Neural cell (in vitro differentiated cells): Measurements from ENCODE around the gene APOM. TPM values are rescaled to one million over a fixed set of nuclear protein-coding genes. Genes with fewer than 3 reads are reported as not detected.

ENCODE experiments used
- H2AFZ ChIP-seq: fragments of 200-600, 300-800 bp; sonication (generic), shearing (Covaris generic); 2 replicates; pipeline ENCODE4 v1.6.0; 2014; ENCODE audit warnings: low read depth, mild to moderate bottlenecking, antibody characterized with exemption, low read length, moderate library complexity
- H3F3A ChIP-seq: fragments of 200-600 bp; shearing (Covaris generic); 2 replicates; pipeline ENCODE4 v1.6.1; 2016; ENCODE audit warnings: mild to moderate bottlenecking, moderate library complexity, mixed read lengths, antibody characterized with exemption, low read length; ENCODE audit not compliant: insufficient read depth, poor library complexity, severe bottlenecking
- H3K27ac ChIP-seq: fragments of 200-600, 300-800 bp; sonication (generic), shearing (Covaris generic); 2 replicates; pipeline ENCODE4 v1.5.1; 2014; ENCODE audit warnings: mild to moderate bottlenecking, low read length, moderate library complexity
- H3K27me3 ChIP-seq: fragments of 300-800, 200-600 bp; sonication (generic), shearing (Covaris generic); 2 replicates; pipeline ENCODE4 v1.6.0; 2014; ENCODE audit warnings: mild to moderate bottlenecking, low read depth, low read length, moderate library complexity; ENCODE audit not compliant: insufficient read depth
- H3K36me3 ChIP-seq: fragments of 300-800, 200-600 bp; sonication (generic), shearing (Covaris generic); 2 replicates; pipeline ENCODE4 v1.5.1; 2014; ENCODE audit warnings: mild to moderate bottlenecking, antibody characterized with exemption, low read length, moderate library complexity; ENCODE audit not compliant: insufficient read depth
- H3K4me2 ChIP-seq: fragments of 300-800, 200-600 bp; sonication (generic), shearing (Covaris generic); 2 replicates; pipeline ENCODE4 v1.6.0; 2014; ENCODE audit warnings: mild to moderate bottlenecking, low read length
- H3K4me3 ChIP-seq: fragments of 300-800, 200-600 bp; sonication (generic), shearing (Covaris generic); 2 replicates; pipeline ENCODE4 v1.5.1; 2014; ENCODE audit warnings: mild to moderate bottlenecking, low read length, moderate library complexity
- H3K79me2 ChIP-seq: fragments of 200-600 bp; shearing (Covaris generic); replicated peaks from 2 replicates; pipeline ENCODE4 v1.6.0; 2014; ENCODE audit warnings: mild to moderate bottlenecking, low read length, moderate library complexity; ENCODE audit not compliant: insufficient read depth
- H3K9ac ChIP-seq: fragments of 300-800, 200-600 bp; sonication (generic), shearing (Covaris generic); 2 replicates; pipeline ENCODE4 v1.6.1; 2016; ENCODE audit warnings: mild to moderate bottlenecking, low read length, mixed read lengths
- H3K9me2 ChIP-seq: fragments of 200-600 bp; shearing (Covaris generic); 2 replicates; pipeline ENCODE4 v1.6.1; 2016; ENCODE audit warnings: mild to moderate bottlenecking, low read length, mixed read lengths; ENCODE audit not compliant: insufficient read depth
- H3K9me3 ChIP-seq: fragments of 200-600, 300-800 bp; sonication (generic), shearing (Covaris generic); 2 replicates; pipeline ENCODE4 v1.6.1; 2016; ENCODE audit warnings: mild to moderate bottlenecking, mixed run types, low read length, moderate library complexity, mixed read lengths
- H4K20me1 ChIP-seq: fragments of 200-600 bp; shearing (Covaris generic); 2 replicates; pipeline ENCODE4 v1.6.1; 2016; ENCODE audit warnings: mild to moderate bottlenecking, mixed run types; ENCODE audit not compliant: insufficient read depth
- EP300 ChIP-seq: fragments of 450-650 bp; conservative IDR thresholded peaks from 2 replicates; pipeline ENCODE4 v1.6.1; 2014; ENCODE audit warnings: antibody characterized with exemption, mild to moderate bottlenecking, moderate library complexity; ENCODE audit not compliant: poor library complexity, severe bottlenecking
- EZH2 ChIP-seq: fragments of 200-600, 300-800 bp; shearing (Covaris generic), sonication (generic); IDR thresholded peaks from 2 replicates; pipeline ENCODE4 v1.6.1; 2014; ENCODE audit warnings: antibody characterized with exemption, low read length, borderline replicate concordance, mild to moderate bottlenecking; ENCODE audit not compliant: insufficient read depth, poor library complexity, severe bottlenecking
- MXI1 ChIP-seq: fragments of 450-650 bp; conservative IDR thresholded peaks from 2 replicates; pipeline ENCODE4 v1.6.1; 2014; ENCODE audit warnings: antibody characterized with exemption, mild to moderate bottlenecking; ENCODE audit not compliant: poor library complexity, severe bottlenecking
- POLR2AphosphoS5 ChIP-seq: IDR thresholded peaks from 2 replicates; pipeline ENCODE4 v1.6.1; 2012
- RAD21 ChIP-seq: fragments of 450-650 bp; conservative IDR thresholded peaks from 2 replicates; pipeline ENCODE4 v1.6.1; 2014; ENCODE audit warnings: antibody characterized with exemption, mild to moderate bottlenecking, moderate library complexity
- SMC3 ChIP-seq: fragments of 450-650 bp; conservative IDR thresholded peaks from 2 replicates; pipeline ENCODE4 v1.6.1; 2014; ENCODE audit warnings: antibody characterized with exemption, mild to moderate bottlenecking, moderate library complexity; ENCODE audit not compliant: poor library complexity
- TAF1 ChIP-seq: IDR thresholded peaks from 2 replicates; pipeline ENCODE4 v1.6.1; 2012; ENCODE audit warnings: low read depth
- polyA plus RNA-seq: library from polyadenylated mRNA; depleted of rRNA; stranded (reverse); fragments of >200 nt; gene quantifications from 2 replicates; pipeline ENCODE4 v1.2.3, GENCODE V29; 2014
- TF ChIP-seq, protein P1 (sequence below): fragments of 450-650 bp; IDR thresholded peaks from 2 replicates; pipeline ENCODE4 v1.5.1; 2014; ENCODE audit warnings: antibody characterized with exemption, mild to moderate bottlenecking, moderate library complexity; ENCODE audit not compliant: poor library complexity, severe bottlenecking
- TF ChIP-seq, protein P2 (sequence below): IDR thresholded peaks from 2 replicates; pipeline ENCODE4 v1.6.1; 2012; ENCODE audit warnings: borderline replicate concordance

APOM gene
- polyA plus RNA-seq, 1 donor from 2014 or later, result 4.4 TPM

DNA sequence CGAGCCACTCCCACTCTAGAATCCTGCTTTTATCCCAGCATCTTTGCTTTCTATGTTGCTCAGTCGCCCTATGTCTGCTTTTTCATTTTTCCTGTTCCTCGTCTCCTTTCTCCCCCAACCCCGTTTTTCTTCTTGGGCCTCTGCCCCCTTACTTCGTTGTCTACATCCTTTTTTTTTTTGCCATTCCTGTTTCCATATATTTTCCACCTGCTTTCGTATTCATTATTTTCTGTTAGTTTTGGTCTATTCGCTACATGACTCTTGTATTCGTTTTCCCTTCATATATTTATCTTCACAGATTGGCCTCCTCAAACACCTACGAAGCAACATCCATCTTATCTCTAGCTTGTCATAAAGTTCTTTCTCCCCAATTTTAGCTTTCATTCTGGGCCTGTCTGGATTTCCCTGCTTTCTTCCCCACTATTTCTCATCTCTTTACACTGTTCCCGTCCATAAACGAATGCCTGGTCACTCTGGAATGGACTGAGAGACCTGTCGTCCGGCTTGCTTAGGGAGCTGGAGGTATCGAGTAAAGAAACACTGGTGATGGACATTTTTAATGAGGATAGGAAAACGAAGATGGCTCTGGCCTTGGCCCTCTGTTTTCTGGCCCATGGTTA is 34.3 kb upstream of the APOM start:
- peak overlapping the region; percentile 99 for H3K27ac ChIP-seq
- H3K79me2 ChIP-seq, result peaks cover 45% of the 10 kb centered on the region
- no peaks in the 10 kb centered on the region for H3K9me3 ChIP-seq
- no peaks in the 10 kb centered on the region for H3K9me2 ChIP-seq
- peak overlapping the region; percentile 100 for H3K9ac ChIP-seq
- H3K36me3 ChIP-seq, result peaks cover 5% of the 10 kb centered on the region
- H3K27me3 ChIP-seq, result no peaks in the 10 kb centered on the region
- H3K4me3 ChIP-seq, result peak overlapping the region; percentile 93
- H3K4me2 ChIP-seq, result peak overlapping the region; percentile 100
- no peaks in the 10 kb centered on the region for H4K20me1 ChIP-seq
- H2AFZ ChIP-seq, result peak overlapping the region; percentile 88
- no peaks in the 10 kb centered on the region for H3F3A ChIP-seq
- TF ChIP-seq, protein P1, sequence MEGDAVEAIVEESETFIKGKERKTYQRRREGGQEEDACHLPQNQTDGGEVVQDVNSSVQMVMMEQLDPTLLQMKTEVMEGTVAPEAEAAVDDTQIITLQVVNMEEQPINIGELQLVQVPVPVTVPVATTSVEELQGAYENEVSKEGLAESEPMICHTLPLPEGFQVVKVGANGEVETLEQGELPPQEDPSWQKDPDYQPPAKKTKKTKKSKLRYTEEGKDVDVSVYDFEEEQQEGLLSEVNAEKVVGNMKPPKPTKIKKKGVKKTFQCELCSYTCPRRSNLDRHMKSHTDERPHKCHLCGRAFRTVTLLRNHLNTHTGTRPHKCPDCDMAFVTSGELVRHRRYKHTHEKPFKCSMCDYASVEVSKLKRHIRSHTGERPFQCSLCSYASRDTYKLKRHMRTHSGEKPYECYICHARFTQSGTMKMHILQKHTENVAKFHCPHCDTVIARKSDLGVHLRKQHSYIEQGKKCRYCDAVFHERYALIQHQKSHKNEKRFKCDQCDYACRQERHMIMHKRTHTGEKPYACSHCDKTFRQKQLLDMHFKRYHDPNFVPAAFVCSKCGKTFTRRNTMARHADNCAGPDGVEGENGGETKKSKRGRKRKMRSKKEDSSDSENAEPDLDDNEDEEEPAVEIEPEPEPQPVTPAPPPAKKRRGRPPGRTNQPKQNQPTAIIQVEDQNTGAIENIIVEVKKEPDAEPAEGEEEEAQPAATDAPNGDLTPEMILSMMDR, result no peak
- TF ChIP-seq RAD21 (no peak), EP300 (no peak), MXI1 (no peak), TAF1 (no peak), EZH2 (no peak), SMC3 (no peak), POLR2AphosphoS5 (no peak)
- TF ChIP-seq, protein P2, sequence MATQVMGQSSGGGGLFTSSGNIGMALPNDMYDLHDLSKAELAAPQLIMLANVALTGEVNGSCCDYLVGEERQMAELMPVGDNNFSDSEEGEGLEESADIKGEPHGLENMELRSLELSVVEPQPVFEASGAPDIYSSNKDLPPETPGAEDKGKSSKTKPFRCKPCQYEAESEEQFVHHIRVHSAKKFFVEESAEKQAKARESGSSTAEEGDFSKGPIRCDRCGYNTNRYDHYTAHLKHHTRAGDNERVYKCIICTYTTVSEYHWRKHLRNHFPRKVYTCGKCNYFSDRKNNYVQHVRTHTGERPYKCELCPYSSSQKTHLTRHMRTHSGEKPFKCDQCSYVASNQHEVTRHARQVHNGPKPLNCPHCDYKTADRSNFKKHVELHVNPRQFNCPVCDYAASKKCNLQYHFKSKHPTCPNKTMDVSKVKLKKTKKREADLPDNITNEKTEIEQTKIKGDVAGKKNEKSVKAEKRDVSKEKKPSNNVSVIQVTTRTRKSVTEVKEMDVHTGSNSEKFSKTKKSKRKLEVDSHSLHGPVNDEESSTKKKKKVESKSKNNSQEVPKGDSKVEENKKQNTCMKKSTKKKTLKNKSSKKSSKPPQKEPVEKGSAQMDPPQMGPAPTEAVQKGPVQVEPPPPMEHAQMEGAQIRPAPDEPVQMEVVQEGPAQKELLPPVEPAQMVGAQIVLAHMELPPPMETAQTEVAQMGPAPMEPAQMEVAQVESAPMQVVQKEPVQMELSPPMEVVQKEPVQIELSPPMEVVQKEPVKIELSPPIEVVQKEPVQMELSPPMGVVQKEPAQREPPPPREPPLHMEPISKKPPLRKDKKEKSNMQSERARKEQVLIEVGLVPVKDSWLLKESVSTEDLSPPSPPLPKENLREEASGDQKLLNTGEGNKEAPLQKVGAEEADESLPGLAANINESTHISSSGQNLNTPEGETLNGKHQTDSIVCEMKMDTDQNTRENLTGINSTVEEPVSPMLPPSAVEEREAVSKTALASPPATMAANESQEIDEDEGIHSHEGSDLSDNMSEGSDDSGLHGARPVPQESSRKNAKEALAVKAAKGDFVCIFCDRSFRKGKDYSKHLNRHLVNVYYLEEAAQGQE, result no peak

DNA sequence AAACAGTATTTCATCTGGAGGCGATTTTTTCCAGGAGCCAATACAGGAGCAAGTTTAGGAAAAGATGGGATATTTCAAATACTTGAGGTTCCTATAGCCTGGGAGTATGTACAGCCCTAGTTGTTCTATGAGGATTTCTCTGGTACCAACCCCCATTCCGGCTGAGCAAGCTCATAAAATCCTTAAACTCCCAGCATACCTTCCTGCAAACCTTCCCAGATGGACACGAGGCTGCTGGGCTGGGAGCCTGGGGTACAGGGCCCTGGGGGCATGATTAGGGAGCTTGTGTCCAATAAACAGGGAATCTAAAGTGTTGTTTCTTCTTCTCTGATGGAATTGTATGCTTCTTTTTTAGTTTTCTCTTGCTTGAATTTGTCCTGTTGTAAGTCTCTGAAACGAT is 33.7 kb upstream of the APOM start:
- Histone ChIP-seq H3K9ac (peak overlapping the region; percentile 100), H3K79me2 (peaks cover 49% of the 10 kb centered on the region), H3K36me3 (peaks cover 5% of the 10 kb centered on the region), H2AFZ (no peak overlapping the region), H3K27me3 (no peaks in the 10 kb centered on the region), H3F3A (no peaks in the 10 kb centered on the region), H3K9me3 (no peaks in the 10 kb centered on the region), H3K27ac (peak overlapping the region; percentile 99), H4K20me1 (no peaks in the 10 kb centered on the region), H3K4me2 (peak overlapping the region; percentile 100), H3K9me2 (no peaks in the 10 kb centered on the region), H3K4me3 (peak overlapping the region; percentile 93)
- TF ChIP-seq, protein P1, result no peak
- TF ChIP-seq, protein P2, result no peak
- no peak for TF ChIP-seq EP300
- TF ChIP-seq SMC3, result no peak
- no peak for TF ChIP-seq POLR2AphosphoS5
- no peak for TF ChIP-seq MXI1
- TF ChIP-seq TAF1, result no peak
- no peak for TF ChIP-seq EZH2
- TF ChIP-seq RAD21, result no peak
